HT1080 (cell line): Measurements from ENCODE around the gene TEX29. TPM values are rescaled to one million over a fixed set of nuclear protein-coding genes. Genes with fewer than 3 reads are reported as not detected.

Source experiments
- DNase-seq: peaks from one replicate; pipeline ENCODE4 v3.0.0-alpha.2; 2015; ENCODE audit warnings: low read depth
- total RNA-seq: library from RNA; depleted of rRNA; stranded (reverse); fragments of >200 nt; shearing (Covaris generic); gene quantifications from 2 replicates; pipeline ENCODE4 v1.2.3, GENCODE V29; 2014

Gene TEX29
- total RNA-seq, 1 experiment from 2014 or later: 0.29 TPM

GRCh38 chr13:111289251-111289650 lies 31.2 kb upstream of the TEX29 start:
- no peak for DNase-seq

- no peak for DNase-seq
These were observed 28.5 kb upstream of the TEX29 start for GRCh38 chr13:111291908-111292307.

GRCh38 chr13:111292710-111293485 lies 27.5 kb upstream of the TEX29 start:
- no peak for DNase-seq

GRCh38 chr13:111295886-111296285 lies 24.6 kb upstream of the TEX29 start:
- DNase-seq: no peak

- no peak for DNase-seq
These were observed 24.0 kb upstream of the TEX29 start for GRCh38 chr13:111296417-111296816.

GRCh38 chr13:111298214-111298975 lies 22.0 kb upstream of the TEX29 start:
- DNase-seq: no peak

- no peak for DNase-seq
These were observed 18.3 kb upstream of the TEX29 start for GRCh38 chr13:111302045-111302726.

- DNase-seq: no peak
These were observed 16.9 kb upstream of the TEX29 start for GRCh38 chr13:111303559-111303958.

GRCh38 chr13:111304041-111304544 lies 16.3 kb upstream of the TEX29 start:
- DNase-seq: no peak

GRCh38 chr13:111304603-111305289 lies 15.7 kb upstream of the TEX29 start:
- no peak for DNase-seq

- DNase-seq: no peak
These were observed 7.4 kb upstream of the TEX29 start for GRCh38 chr13:111312944-111313590.

GRCh38 chr13:111313911-111314425 lies 6.5 kb upstream of the TEX29 start:
- DNase-seq: no peak

- DNase-seq: no peak
These were observed 5.6 kb upstream of the TEX29 start for GRCh38 chr13:111314852-111315251.

- no peak for DNase-seq
These were observed 5.0 kb upstream of the TEX29 start for GRCh38 chr13:111315347-111315995.

- no peak for DNase-seq
These were observed 4.2 kb upstream of the TEX29 start for GRCh38 chr13:111316161-111316730.

GRCh38 chr13:111317042-111317550 lies 3.3 kb upstream of the TEX29 start:
- DNase-seq: no peak

- no peak for DNase-seq
These were observed 2.7 kb upstream of the TEX29 start for GRCh38 chr13:111317571-111318345.

- DNase-seq: no peak
These were observed 2.1 kb upstream of the TEX29 start for GRCh38 chr13:111318386-111318785.

- no peak for DNase-seq
These were observed 921 bp upstream of the TEX29 start for GRCh38 chr13:111319521-111319920.
